SK-N-SH treated with all-trans-retinoic acid at 6 μM for 48 hours (cell line): ENCODE results near the gene MSRB1.
"Not testable (repeated sequence)": the region's sequence is repeated elsewhere in the genome, so short reads cannot be mapped to it uniquely, and the experiment has no call there.

Source experiments
- ATAC-seq: fragments of 200-7000 bp; cut with Tn5 transposase; 3 replicates; pipeline ENCODE4 v1.9.1; 2020; ENCODE audit warnings: mild to moderate bottlenecking, moderate library complexity
- ARNTL ChIP-seq: fragments of 450-650 bp; formaldehyde crosslinking; IDR thresholded peaks from 2 replicates; pipeline ENCODE4 v1.5.0; 2020; ENCODE audit warnings: low read depth, mild to moderate bottlenecking, moderate library complexity, borderline replicate concordance
- BACH2 ChIP-seq: fragments of 250-450 bp; sonication (Bioruptor Pico); IDR thresholded peaks from 2 replicates; pipeline ENCODE4 v1.9.0; 2021; ENCODE audit warnings: mild to moderate bottlenecking, borderline replicate concordance
- CREB5 ChIP-seq: fragments of 250-450 bp; sonication (Bioruptor Pico); IDR thresholded peaks from 2 replicates; pipeline ENCODE4 v1.5.1; 2020; ENCODE audit warnings: low read depth, mild to moderate bottlenecking, moderate library complexity
- CSDC2 ChIP-seq: fragments of 250-450 bp; sonication (Bioruptor Pico); IDR thresholded peaks from 2 replicates; pipeline ENCODE4 v1.5.0; 2020; ENCODE audit warnings: mild to moderate bottlenecking, moderate library complexity
- CSRNP3 ChIP-seq: fragments of 250-450 bp; sonication (Bioruptor Pico); IDR thresholded peaks from 2 replicates; pipeline ENCODE4 v1.5.1; 2021; ENCODE audit warnings: mild to moderate bottlenecking, moderate library complexity
- ESRRG ChIP-seq: fragments of 250-450 bp; sonication (Bioruptor Pico); IDR thresholded peaks from 2 replicates; pipeline ENCODE4 v1.6.1; 2021; ENCODE audit warnings: mild to moderate bottlenecking
- GLIS3 ChIP-seq: fragments of 250-450 bp; sonication (Bioruptor Pico); IDR thresholded peaks from 2 replicates; pipeline ENCODE4 v1.5.0; 2020; ENCODE audit warnings: mild to moderate bottlenecking, moderate library complexity
- ISL1 ChIP-seq: fragments of 250-450 bp; sonication (Bioruptor Pico); IDR thresholded peaks from 2 replicates; pipeline ENCODE4 v2.1.2; 2022; ENCODE audit warnings: mild to moderate bottlenecking, moderate library complexity
- OSR1 ChIP-seq: fragments of 250-450 bp; sonication (Bioruptor Pico); IDR thresholded peaks from 2 replicates; pipeline ENCODE4 v1.8.0; 2022; ENCODE audit warnings: moderate library complexity, mild to moderate bottlenecking, inconsistent platforms
- POU6F1 ChIP-seq: fragments of 250-450 bp; sonication (Bioruptor Pico); IDR thresholded peaks from 2 replicates; pipeline ENCODE4 v1.8.0; 2021; ENCODE audit warnings: low read depth, mild to moderate bottlenecking, moderate library complexity, borderline replicate concordance
- PPARA ChIP-seq: fragments of 250-450 bp; sonication (Bioruptor Pico); IDR thresholded peaks from 2 replicates; pipeline ENCODE4 v1.5.0; 2020; ENCODE audit warnings: mild to moderate bottlenecking, borderline replicate concordance
- RARB ChIP-seq: fragments of 250-450 bp; sonication (Bioruptor Pico); IDR thresholded peaks from 2 replicates; pipeline ENCODE4 v1.8.0; 2021; ENCODE audit warnings: mild to moderate bottlenecking, moderate library complexity
- SNAI2 ChIP-seq: fragments of 250-450 bp; sonication (Bioruptor Pico); IDR thresholded peaks from 2 replicates; pipeline ENCODE4 v1.5.0; 2020; ENCODE audit warnings: mild to moderate bottlenecking, moderate library complexity
- TCF4 ChIP-seq: fragments of 250-450 bp; sonication (Bioruptor Pico); IDR thresholded peaks from 2 replicates; pipeline ENCODE4 v1.8.0; 2021; ENCODE audit warnings: mild to moderate bottlenecking, moderate library complexity, borderline replicate concordance
- TOX ChIP-seq: fragments of 250-450 bp; sonication (Bioruptor Pico); IDR thresholded peaks from 2 replicates; pipeline ENCODE4 v1.8.0; 2021; ENCODE audit warnings: mild to moderate bottlenecking, moderate library complexity, borderline replicate concordance
- TSHZ2 ChIP-seq: fragments of 250-450 bp; sonication (Bioruptor Pico); IDR thresholded peaks from 2 replicates; pipeline ENCODE4 v1.5.0; 2020; ENCODE audit warnings: mild to moderate bottlenecking, moderate library complexity
- ZC3H10 ChIP-seq: fragments of 250-450 bp; sonication (Bioruptor Pico); IDR thresholded peaks from 2 replicates; pipeline ENCODE4 v1.5.1; 2021; ENCODE audit warnings: mild to moderate bottlenecking, moderate library complexity
- ZFP3 ChIP-seq: fragments of 250-450 bp; sonication (Bioruptor Pico); IDR thresholded peaks from 2 replicates; pipeline ENCODE4 v1.5.0; 2020; ENCODE audit warnings: mild to moderate bottlenecking, moderate library complexity
- ZFP30 ChIP-seq: fragments of 450-650 bp; formaldehyde crosslinking; IDR thresholded peaks from 2 replicates; pipeline ENCODE4 v1.5.0; 2022; ENCODE audit warnings: mild to moderate bottlenecking, moderate library complexity
- ZNF565 ChIP-seq: fragments of 450-650 bp; formaldehyde crosslinking; conservative IDR thresholded peaks from 2 replicates; pipeline ENCODE4 v1.5.0; 2020; ENCODE audit warnings: low read depth, mild to moderate bottlenecking, moderate library complexity
- ZNF70 ChIP-seq: fragments of 450-650 bp; formaldehyde crosslinking; IDR thresholded peaks from 2 replicates; pipeline ENCODE4 v1.5.0; 2020; ENCODE audit warnings: mild to moderate bottlenecking, moderate library complexity
- ZNF8 ChIP-seq: fragments of 450-650 bp; formaldehyde crosslinking; IDR thresholded peaks from 2 replicates; pipeline ENCODE4 v1.5.0; 2020; ENCODE audit warnings: mild to moderate bottlenecking, moderate library complexity

The MSRB1 gene

GRCh38 chr16:1940273-1941161 lies 2.5 kb downstream of the MSRB1 start:
- ATAC-seq = no peak
- no peak for TF ChIP-seq ZFP30 (CRISPR knock-in tag)
- no peak for TF ChIP-seq BACH2 (CRISPR knock-in tag)
- no peak for TF ChIP-seq OSR1 (CRISPR knock-in tag)
- no peak for TF ChIP-seq ZFP3
- TF ChIP-seq ZNF70 (CRISPR knock-in tag) = no peak
- no peak for TF ChIP-seq RARB
- TF ChIP-seq TCF4 (CRISPR knock-in tag) = no peak
- no peak for TF ChIP-seq ARNTL (CRISPR knock-in tag)
- no peak for TF ChIP-seq POU6F1
- TF ChIP-seq, all 23 proteins: peak for 0

GRCh38 chr16:1939833-1940232 lies 3.2 kb downstream of the MSRB1 start:
- ATAC-seq = not testable (repeated sequence)

- TF ChIP-seq GLIS3 (CRISPR knock-in tag) (no peak), ZNF565 (CRISPR knock-in tag) (no peak), ESRRG (CRISPR knock-in tag) (no peak), ZC3H10 (no peak), CREB5 (CRISPR knock-in tag) (no peak), TCF4 (CRISPR knock-in tag) (no peak), OSR1 (CRISPR knock-in tag) (no peak), ISL1 (CRISPR knock-in tag) (no peak), ZNF8 (CRISPR knock-in tag) (no peak), TSHZ2 (CRISPR knock-in tag) (no peak), ZFP30 (CRISPR knock-in tag) (no peak), POU6F1 (no peak), BACH2 (CRISPR knock-in tag) (no peak), CSDC2 (no peak), ZNF70 (CRISPR knock-in tag) (no peak), ARNTL (CRISPR knock-in tag) (no peak)
- TF ChIP-seq, all 23 proteins: peak for 0
Measured at GRCh38 chr16:1938910-1939309, 4.1 kb downstream of the MSRB1 start.

GRCh38 chr16:1938316-1938715 lies 4.7 kb downstream of the MSRB1 start:
- TF ChIP-seq PPARA (CRISPR knock-in tag) (no peak), CSDC2 (no peak), RARB (no peak), SNAI2 (CRISPR knock-in tag) (no peak), ZC3H10 (no peak), ESRRG (CRISPR knock-in tag) (no peak), ZNF565 (CRISPR knock-in tag) (no peak), ZNF70 (CRISPR knock-in tag) (no peak), ZFP3 (no peak), ZFP30 (CRISPR knock-in tag) (no peak), CSRNP3 (CRISPR knock-in tag) (no peak), ZNF8 (CRISPR knock-in tag) (no peak), ARNTL (CRISPR knock-in tag) (no peak), TCF4 (CRISPR knock-in tag) (no peak), TOX (CRISPR knock-in tag) (no peak), TSHZ2 (CRISPR knock-in tag) (no peak), BACH2 (CRISPR knock-in tag) (no peak), OSR1 (CRISPR knock-in tag) (no peak), ISL1 (CRISPR knock-in tag) (no peak)
- ATAC-seq = no peak

More at GRCh38 chr16:1938910-1939309, 4.1 kb downstream of the MSRB1 start:
- no peak for ATAC-seq
